ENCODE data around the gene RAD51B.
A peak's percentile ranks its signal among the peaks of the same experiment; 100 is the strongest.

The RAD51B gene

DNA sequence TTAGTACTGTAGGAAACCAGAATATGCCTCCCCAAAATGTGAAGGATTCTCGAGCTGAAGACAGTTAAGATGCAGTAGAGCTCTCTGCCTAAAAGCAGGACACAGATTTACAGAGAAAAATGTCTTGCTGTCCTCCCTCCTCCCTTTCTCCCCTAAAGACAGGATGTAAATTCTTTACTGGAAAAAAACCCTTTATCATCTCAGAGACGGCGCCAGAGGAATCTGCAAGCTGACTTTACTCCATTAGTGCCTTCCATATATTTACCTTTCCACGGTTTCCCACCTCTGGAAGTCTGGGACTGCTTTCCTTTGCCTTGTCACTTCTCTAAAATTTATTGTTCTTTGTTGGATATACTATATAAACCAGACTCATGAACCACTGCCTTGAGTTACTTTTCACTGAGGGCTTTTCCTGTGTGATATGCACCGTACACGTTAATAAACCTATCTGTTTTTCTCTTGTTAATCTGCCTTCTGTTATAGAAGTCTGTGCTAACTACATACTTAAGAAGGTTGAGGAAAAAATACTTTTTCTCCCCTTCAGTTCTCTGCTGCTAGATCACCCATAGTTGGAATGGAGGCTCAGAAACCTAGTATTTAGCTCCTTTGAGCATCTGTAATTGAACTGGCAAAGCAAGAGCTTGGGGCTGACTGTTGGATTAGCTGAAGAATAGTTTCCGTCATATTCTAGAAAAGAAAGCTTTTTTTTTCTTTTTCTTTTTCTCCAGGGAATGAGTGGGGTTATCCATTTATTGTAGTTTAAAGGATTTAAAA, 99.9 kb downstream of the RAD51B start:
- no peak for DNase-seq (ENCODE audit: insufficient read length, low spot score)
- no peak for FAIRE-seq
- TF ChIP-seq CTCF (IDR thresholded peaks at IDR 0.05; ENCODE audit: insufficient read depth, missing control alignments): no peak

GRCh38 chr14:67926821-67927220, 107.2 kb downstream of the RAD51B start:
- no peak for FAIRE-seq
- DNase-seq (ENCODE audit: insufficient read length, low spot score): no peak
- no peak for TF ChIP-seq CTCF (IDR thresholded peaks at IDR 0.05; ENCODE audit: insufficient read depth, missing control alignments)

- DNase-seq (ENCODE audit: insufficient read length, low spot score) (no peak), FAIRE-seq (no peak)
- no peak for TF ChIP-seq CTCF (IDR thresholded peaks at IDR 0.05; ENCODE audit: insufficient read depth, missing control alignments)
These were observed 107.7 kb downstream of the RAD51B start for GRCh38 chr14:67927244-67927643.

- no peak for FAIRE-seq
- no peak for DNase-seq (ENCODE audit: insufficient read length, low spot score)
These were observed 108.8 kb downstream of the RAD51B start for GRCh38 chr14:67928375-67928774.

DNA sequence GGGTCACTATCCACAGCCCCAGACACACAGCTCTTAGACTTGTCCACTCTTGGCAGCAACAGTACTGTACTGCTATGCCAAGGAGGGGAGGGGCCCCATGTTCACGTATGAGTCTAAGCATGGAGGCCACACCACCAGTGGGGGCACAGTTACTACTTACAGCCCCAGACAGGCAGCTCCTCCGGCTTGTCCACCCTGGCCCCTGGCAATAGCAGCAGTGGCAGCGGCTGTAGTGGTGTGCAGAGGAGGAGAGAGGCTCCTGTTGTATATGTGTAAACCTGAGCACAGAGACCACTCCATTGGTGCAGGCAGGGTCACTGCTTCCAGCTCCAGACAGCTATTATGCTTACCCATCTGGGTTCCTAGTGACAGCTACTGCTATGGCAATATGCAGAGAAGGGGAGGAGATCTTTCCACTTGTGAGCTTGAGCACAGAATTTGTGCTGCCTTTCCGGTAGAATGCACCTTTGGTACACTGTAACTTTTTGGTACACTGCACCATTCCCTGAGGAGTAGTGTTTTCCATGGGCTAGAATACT, 113.2 kb downstream of the RAD51B start:
- no peak for TF ChIP-seq CTCF (IDR thresholded peaks at IDR 0.05; ENCODE audit: insufficient read depth, missing control alignments)
- FAIRE-seq: no peak
- DNase-seq (ENCODE audit: insufficient read length, low spot score): no peak

More at GRCh38 chr14:67928375-67928774, 108.8 kb downstream of the RAD51B start:
- no peak for TF ChIP-seq CTCF (IDR thresholded peaks at IDR 0.05; ENCODE audit: insufficient read depth, missing control alignments)

- TF ChIP-seq CTCF (IDR thresholded peaks at IDR 0.05; ENCODE audit: insufficient read depth, missing control alignments): no peak
- FAIRE-seq: no peak
- no peak for DNase-seq (ENCODE audit: insufficient read length, low spot score)
These were observed 113.7 kb downstream of the RAD51B start for GRCh38 chr14:67933266-67933665.

GRCh38 chr14:67934087-67934486, 114.5 kb downstream of the RAD51B start:
- peak; percentile 24 for DNase-seq (ENCODE audit: insufficient read length, low spot score)
- peak; percentile 44 for FAIRE-seq
- TF ChIP-seq CTCF (IDR thresholded peaks at IDR 0.05; ENCODE audit: insufficient read depth, missing control alignments): peak; percentile 79
